Gastrocnemius medialis (tissue), 4 donors: ENCODE results near the gene DPYSL3.

Source experiments
- POLR2A ChIP-seq, 2 donors: fragments of 450-650 bp; IDR thresholded peaks; one replicate each; pipeline ENCODE4 v1.6.1; 2017; ENCODE audit warnings: antibody characterized with exemption in 2 of 2, mild to moderate bottlenecking in 2 of 2, moderate library complexity in 2 of 2
- TF ChIP-seq, protein P1 (sequence below), 5 experiments: fragments of 450-650 bp in 3 of 5; fragments of 200-600 bp in 2 of 5; sonication (generic) in 2 of 5; IDR thresholded peaks in 4 of 5; conservative IDR thresholded peaks in 1 of 5; 1 replicate in 4 of 5; 2 replicates in 1 of 5; pipeline ENCODE4 v1.5.1; 2016 to 2019; ENCODE audit warnings: antibody characterized with exemption in 5 of 5, mild to moderate bottlenecking in 3 of 5, moderate library complexity in 3 of 5

DNA sequence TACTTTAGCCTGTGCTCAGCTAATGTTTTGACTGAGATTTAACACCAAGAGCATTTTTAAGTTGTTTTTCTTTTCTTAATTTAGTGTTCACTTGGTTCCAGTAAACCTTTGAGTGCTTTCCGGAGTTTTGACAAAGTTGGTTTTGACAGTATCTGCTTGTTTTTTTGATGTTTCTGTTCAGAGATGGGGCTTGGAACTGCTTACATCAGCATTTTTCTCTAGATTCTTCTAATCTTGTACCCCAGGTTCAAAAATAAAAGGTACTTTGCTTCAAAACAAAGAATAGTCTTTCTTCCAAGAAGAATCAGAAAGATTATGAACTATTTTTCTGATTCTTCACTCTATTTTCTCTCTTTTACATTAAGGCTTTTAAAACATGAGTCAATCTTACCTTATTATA lies 132.2 kb downstream of the DPYSL3 start:
- TF ChIP-seq, protein P1, sequence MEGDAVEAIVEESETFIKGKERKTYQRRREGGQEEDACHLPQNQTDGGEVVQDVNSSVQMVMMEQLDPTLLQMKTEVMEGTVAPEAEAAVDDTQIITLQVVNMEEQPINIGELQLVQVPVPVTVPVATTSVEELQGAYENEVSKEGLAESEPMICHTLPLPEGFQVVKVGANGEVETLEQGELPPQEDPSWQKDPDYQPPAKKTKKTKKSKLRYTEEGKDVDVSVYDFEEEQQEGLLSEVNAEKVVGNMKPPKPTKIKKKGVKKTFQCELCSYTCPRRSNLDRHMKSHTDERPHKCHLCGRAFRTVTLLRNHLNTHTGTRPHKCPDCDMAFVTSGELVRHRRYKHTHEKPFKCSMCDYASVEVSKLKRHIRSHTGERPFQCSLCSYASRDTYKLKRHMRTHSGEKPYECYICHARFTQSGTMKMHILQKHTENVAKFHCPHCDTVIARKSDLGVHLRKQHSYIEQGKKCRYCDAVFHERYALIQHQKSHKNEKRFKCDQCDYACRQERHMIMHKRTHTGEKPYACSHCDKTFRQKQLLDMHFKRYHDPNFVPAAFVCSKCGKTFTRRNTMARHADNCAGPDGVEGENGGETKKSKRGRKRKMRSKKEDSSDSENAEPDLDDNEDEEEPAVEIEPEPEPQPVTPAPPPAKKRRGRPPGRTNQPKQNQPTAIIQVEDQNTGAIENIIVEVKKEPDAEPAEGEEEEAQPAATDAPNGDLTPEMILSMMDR (IDR thresholded peaks at IDR 0.05 in 4 of 5, conservative IDR thresholded peaks at IDR 0.05 in 1 of 5): no peak
- no peak for TF ChIP-seq POLR2A (IDR thresholded peaks at IDR 0.05)
